Adipocyte (in vitro differentiated cells): Measurements from ENCODE around the gene AP5M1.
"Not testable (repeated sequence)": the region's sequence is repeated elsewhere in the genome, so short reads cannot be mapped to it uniquely, and the experiment has no call there.

ENCODE experiments used
- DNase-seq: peaks from one replicate; pipeline ENCODE4 v3.0.0-alpha.2; 2015; ENCODE audit warnings: low read depth
- H3K27me3 ChIP-seq: replicated peaks from 2 replicates; pipeline ENCODE4 v1.7.0; 2013; ENCODE audit warnings: mild to moderate bottlenecking, low read length, moderate library complexity; ENCODE audit not compliant: control insufficient read depth, insufficient read depth
- H3K36me3 ChIP-seq: 2 replicates; pipeline ENCODE4 v1.7.0; 2013; ENCODE audit warnings: low read length, mild to moderate bottlenecking, moderate library complexity; ENCODE audit not compliant: control insufficient read depth, insufficient read depth, severe bottlenecking
- H3K4me1 ChIP-seq: 2 replicates; pipeline ENCODE4 v1.7.0; 2013; ENCODE audit warnings: mild to moderate bottlenecking, low read length, moderate library complexity; ENCODE audit not compliant: control insufficient read depth, insufficient read depth
- H3K4me3 ChIP-seq: 2 replicates; pipeline ENCODE4 v1.7.0; 2013; ENCODE audit warnings: mild to moderate bottlenecking, low read length, moderate library complexity
- H3K9ac ChIP-seq: 2 replicates; pipeline ENCODE4 v1.7.0; 2013; ENCODE audit warnings: mild to moderate bottlenecking, low read length, moderate library complexity
- H3K9me3 ChIP-seq: 2 replicates; pipeline ENCODE4 v1.7.0; 2013; ENCODE audit warnings: mild to moderate bottlenecking, low read length, moderate library complexity; ENCODE audit not compliant: control insufficient read depth

AP5M1 gene

GRCh38 chr14:57254884-57255283 is 13.9 kb upstream of the AP5M1 start:
- Histone ChIP-seq H3K4me3 (no peak overlapping the region), H3K27me3 (no peaks in the 10 kb centered on the region), H3K9me3 (no peaks in the 10 kb centered on the region), H3K4me1 (peaks cover 4% of the 10 kb centered on the region), H3K9ac (no peak overlapping the region), H3K36me3 (no peaks in the 10 kb centered on the region)
- DNase-seq, result no peak

GRCh38 chr14:57258221-57258620 is 10.6 kb upstream of the AP5M1 start:
- H3K4me3 ChIP-seq, DNase-seq, H3K36me3 ChIP-seq, H3K27me3 ChIP-seq, H3K4me1 ChIP-seq, H3K9ac ChIP-seq, H3K9me3 ChIP-seq: not testable (repeated sequence)

- Histone ChIP-seq H3K36me3 (no peaks in the 10 kb centered on the region), H3K9me3 (no peaks in the 10 kb centered on the region), H3K9ac (no peak overlapping the region), H3K4me1 (no peaks in the 10 kb centered on the region), H3K27me3 (no peaks in the 10 kb centered on the region), H3K4me3 (no peak overlapping the region)
- DNase-seq, result no peak
These were observed 9.1 kb upstream of the AP5M1 start for GRCh38 chr14:57259672-57260071.

- Histone ChIP-seq H3K4me1 (peaks cover 7% of the 10 kb centered on the region), H3K9me3 (no peaks in the 10 kb centered on the region), H3K9ac (no peak overlapping the region), H3K4me3 (no peak overlapping the region), H3K36me3 (no peaks in the 10 kb centered on the region), H3K27me3 (no peaks in the 10 kb centered on the region)
- DNase-seq, result no peak
These were observed 7.2 kb upstream of the AP5M1 start for GRCh38 chr14:57261604-57262003.

GRCh38 chr14:57262117-57262516 is 6.7 kb upstream of the AP5M1 start:
- Histone ChIP-seq H3K9me3 (no peaks in the 10 kb centered on the region), H3K9ac (no peak overlapping the region), H3K4me3 (no peak overlapping the region), H3K27me3 (no peaks in the 10 kb centered on the region), H3K36me3 (no peaks in the 10 kb centered on the region), H3K4me1 (peaks cover 12% of the 10 kb centered on the region)
- DNase-seq, result no peak

- Histone ChIP-seq H3K36me3 (no peaks in the 10 kb centered on the region), H3K4me1 (peaks cover 28% of the 10 kb centered on the region), H3K9ac (no peak overlapping the region), H3K4me3 (no peak overlapping the region), H3K27me3 (no peaks in the 10 kb centered on the region), H3K9me3 (no peaks in the 10 kb centered on the region)
- peak; percentile 13 for DNase-seq
These were observed 2.7 kb upstream of the AP5M1 start for GRCh38 chr14:57266065-57266464.

- no peak overlapping the region for H3K9ac ChIP-seq
- DNase-seq, result no peak
- H3K4me3 ChIP-seq, result no peak overlapping the region
- no peaks in the 10 kb centered on the region for H3K27me3 ChIP-seq
- H3K9me3 ChIP-seq, result no peaks in the 10 kb centered on the region
- peaks cover 17% of the 10 kb centered on the region for H3K4me1 ChIP-seq
- H3K36me3 ChIP-seq, result peaks cover 26% of the 10 kb centered on the region
These were observed 4.5 kb downstream of the AP5M1 start for GRCh38 chr14:57273236-57273635.

- Histone ChIP-seq H3K9me3 (no peaks in the 10 kb centered on the region), H3K4me3 (no peak overlapping the region), H3K36me3 (peaks cover 30% of the 10 kb centered on the region), H3K27me3 (no peaks in the 10 kb centered on the region), H3K4me1 (peaks cover 17% of the 10 kb centered on the region), H3K9ac (no peak overlapping the region)
- DNase-seq, result no peak
These were observed 5.8 kb downstream of the AP5M1 start for GRCh38 chr14:57274551-57274950.

- no peak for DNase-seq
- Histone ChIP-seq H3K4me3 (no peak overlapping the region), H3K4me1 (peaks cover 15% of the 10 kb centered on the region), H3K9ac (no peak overlapping the region), H3K27me3 (no peaks in the 10 kb centered on the region), H3K9me3 (no peaks in the 10 kb centered on the region), H3K36me3 (peaks cover 32% of the 10 kb centered on the region)
These were observed 6.4 kb downstream of the AP5M1 start for GRCh38 chr14:57275023-57275664.

GRCh38 chr14:57277062-57277461 is 8.3 kb downstream of the AP5M1 start:
- Histone ChIP-seq H3K4me1 (peaks cover 4% of the 10 kb centered on the region), H3K9ac (no peak overlapping the region), H3K36me3 (peaks cover 44% of the 10 kb centered on the region), H3K9me3 (no peaks in the 10 kb centered on the region), H3K4me3 (no peak overlapping the region), H3K27me3 (no peaks in the 10 kb centered on the region)
- no peak for DNase-seq

- DNase-seq, result no peak
- Histone ChIP-seq H3K36me3 (peaks cover 55% of the 10 kb centered on the region), H3K27me3 (no peaks in the 10 kb centered on the region), H3K9me3 (no peaks in the 10 kb centered on the region), H3K4me1 (peaks cover 2% of the 10 kb centered on the region), H3K4me3 (no peak overlapping the region), H3K9ac (no peak overlapping the region)
These were observed 19.0 kb downstream of the AP5M1 start for GRCh38 chr14:57287745-57288144.

- peaks cover 2% of the 10 kb centered on the region for H3K4me1 ChIP-seq
- no peak overlapping the region for H3K4me3 ChIP-seq
- no peaks in the 10 kb centered on the region for H3K27me3 ChIP-seq
- H3K9ac ChIP-seq, result no peak overlapping the region
- H3K36me3 ChIP-seq, result peaks cover 27% of the 10 kb centered on the region
- no peaks in the 10 kb centered on the region for H3K9me3 ChIP-seq
- DNase-seq, result no peak
These were observed 22.0 kb downstream of the AP5M1 start for GRCh38 chr14:57290751-57291150.
